Left hindlimb (tissue), 1 donor: ENCODE measurements around the gene ZNF407.

ENCODE experiments used
- DNase-seq: peaks from one replicate; pipeline ENCODE4 v3.0.0-alpha.2; 2018

ZNF407 gene

GRCh38 chr18:75063615-75064512 is 466.2 kb downstream of the ZNF407 start:
- no peak for DNase-seq

DNA sequence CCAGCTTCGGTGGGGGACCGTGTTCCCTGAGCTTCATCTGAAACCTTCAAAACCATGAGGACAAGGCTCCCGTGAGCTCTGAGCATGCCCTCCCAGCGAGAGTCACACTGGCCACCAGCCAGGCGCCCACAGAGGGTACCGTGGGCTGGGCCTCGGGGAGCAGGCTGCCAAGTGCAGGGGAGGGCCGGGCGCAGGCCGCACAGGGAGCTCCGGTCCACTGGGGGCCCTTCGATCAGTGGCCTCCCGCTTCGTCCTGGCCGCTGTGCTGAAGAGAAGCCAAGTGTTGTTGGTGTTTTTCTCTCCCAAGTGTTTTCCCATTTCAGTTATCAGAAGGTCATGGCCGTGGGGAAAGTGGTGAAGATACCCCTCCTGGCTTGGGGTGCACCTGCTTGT is 466.8 kb downstream of the ZNF407 start:
- DNase-seq, result no peak

DNA sequence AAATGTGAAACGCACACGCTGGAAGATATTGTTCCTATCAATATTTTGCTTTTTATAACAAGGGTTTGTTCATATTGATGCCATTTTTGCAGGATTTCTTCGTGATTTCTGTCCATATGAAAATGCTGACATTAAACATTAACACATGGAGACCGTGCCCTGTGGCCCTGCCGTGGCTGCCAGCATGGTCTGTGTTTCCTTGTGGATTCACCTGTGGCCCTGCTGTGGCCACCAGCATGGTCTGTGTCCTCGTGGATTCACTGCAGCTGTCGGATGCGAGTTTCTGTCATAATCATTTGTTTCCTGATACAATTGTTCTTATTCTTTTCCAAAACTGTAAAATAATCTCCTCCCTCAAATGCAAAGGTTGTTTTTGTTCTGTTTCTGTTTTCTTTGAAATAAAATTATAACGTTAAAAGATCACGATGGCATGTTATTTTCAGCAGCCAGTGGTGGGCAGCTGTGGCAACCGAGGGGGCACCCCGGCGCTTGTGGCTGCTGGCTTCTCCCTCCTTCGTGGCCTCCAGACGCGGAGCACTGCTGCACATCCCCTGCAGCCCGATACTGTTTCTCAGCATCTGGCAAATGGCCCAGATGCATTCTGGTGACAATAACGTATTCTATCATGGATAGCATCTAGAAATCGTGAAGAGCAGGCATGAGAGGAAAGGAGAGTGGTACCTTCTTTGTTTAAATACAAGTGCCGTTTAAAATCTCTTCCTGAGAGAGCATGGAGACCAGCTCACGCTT is 467.8 kb downstream of the ZNF407 start:
- no peak for DNase-seq

- DNase-seq, result no peak
Measured at GRCh38 chr18:75066021-75066880, 468.6 kb downstream of the ZNF407 start.

DNA sequence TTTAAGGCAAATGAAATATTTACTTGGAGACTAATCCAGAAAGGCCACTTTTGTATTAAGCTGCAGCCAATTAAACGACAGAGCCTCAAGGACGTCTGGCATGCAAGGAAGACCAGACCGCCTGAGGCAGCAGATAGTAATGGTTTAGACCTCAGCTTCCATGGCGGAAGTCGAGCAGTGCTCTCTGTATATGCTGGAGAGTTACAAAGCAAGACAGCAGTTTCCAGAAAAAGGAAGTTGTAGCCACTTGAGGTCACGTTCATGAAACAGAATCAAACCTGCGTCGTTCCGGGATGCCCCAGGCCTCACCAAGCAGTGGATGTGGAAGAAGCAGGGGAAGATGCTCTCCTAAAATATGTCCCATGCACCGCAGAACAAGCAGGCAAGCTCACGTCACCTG is 469.3 kb downstream of the ZNF407 start:
- DNase-seq, result no peak

- no peak for DNase-seq
Measured at GRCh38 chr18:75067996-75068645, 470.5 kb downstream of the ZNF407 start.

DNA sequence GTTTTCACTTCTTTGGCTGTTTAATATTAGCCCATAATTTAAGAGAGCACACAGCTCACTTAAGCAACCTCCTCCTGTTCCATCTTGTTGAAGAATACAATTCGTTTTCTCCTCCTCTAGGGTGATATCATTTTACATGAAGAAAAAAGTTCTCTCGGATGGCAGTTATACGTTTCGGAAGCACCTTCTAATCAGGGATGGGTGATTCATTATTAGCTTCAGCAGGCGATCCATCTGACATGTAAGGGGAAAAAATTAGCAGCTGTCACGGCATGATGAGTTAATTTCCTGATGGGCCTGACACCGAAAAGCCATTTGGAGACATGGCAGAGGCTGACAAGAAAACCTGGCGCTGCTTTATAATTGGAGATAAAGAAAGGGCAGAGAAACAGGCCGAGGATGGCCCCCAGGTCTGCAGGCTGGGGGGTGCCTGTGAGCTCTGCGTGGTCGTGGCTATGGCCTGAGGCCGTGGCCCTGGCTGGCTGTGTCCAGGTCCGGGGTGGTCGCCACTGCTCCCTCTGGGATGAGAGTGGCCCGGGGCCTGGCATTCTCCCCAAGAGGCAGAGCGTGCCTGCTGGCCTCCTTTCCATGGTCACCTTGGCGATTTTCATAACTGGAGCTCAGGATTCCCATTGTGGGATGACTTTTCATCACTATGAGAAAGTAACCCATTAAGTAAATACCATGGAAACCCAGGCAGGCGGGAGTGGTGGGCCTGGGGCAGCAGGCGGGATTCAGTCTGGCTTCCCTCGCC is 471.2 kb downstream of the ZNF407 start:
- DNase-seq, result no peak

- DNase-seq, result no peak
Measured at GRCh38 chr18:75070235-75070624, 472.6 kb downstream of the ZNF407 start.

- DNase-seq, result no peak
Measured at GRCh38 chr18:75070625-75071483, 473.2 kb downstream of the ZNF407 start.

- no peak for DNase-seq
Measured at GRCh38 chr18:75071484-75071785, 473.8 kb downstream of the ZNF407 start.

- DNase-seq, result no peak
Measured at GRCh38 chr18:75071866-75072671, 474.4 kb downstream of the ZNF407 start.

DNA sequence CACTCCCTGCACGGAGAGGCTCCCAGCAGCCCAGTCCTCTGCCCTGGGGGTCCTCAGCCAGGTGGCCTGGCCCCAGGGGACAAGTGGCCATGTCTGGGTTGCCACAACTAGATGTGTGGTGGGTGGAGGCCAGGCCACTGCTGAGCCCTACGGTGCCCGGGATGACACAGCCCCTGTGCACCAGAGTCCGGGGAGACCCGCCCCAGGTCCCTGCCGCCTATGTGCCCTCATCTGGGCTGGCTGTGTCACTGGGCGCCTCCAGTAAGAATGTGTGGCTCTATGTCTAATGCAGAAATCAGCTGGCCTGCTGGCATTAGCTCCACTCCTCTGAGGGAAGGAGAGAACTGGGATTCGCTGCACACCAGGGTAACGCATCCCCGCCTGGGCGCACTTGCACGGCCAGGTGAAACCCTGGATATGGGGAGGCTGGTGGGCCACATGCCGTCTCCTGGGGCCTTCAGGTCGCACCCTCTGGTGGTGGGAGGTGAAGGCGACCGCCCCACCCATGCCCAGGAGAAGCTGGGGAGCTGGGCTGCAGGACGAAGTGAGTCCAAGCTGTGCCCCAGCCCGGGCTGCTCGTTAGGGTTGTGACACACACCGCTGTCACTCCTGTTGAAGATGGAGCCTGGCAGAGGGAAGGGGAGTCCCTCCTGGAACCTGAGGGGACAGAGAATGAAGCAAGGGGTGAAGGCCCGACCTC is 475.2 kb downstream of the ZNF407 start:
- no peak for DNase-seq

GRCh38 chr18:75073654-75074053 is 476.0 kb downstream of the ZNF407 start:
- no peak for DNase-seq

DNA sequence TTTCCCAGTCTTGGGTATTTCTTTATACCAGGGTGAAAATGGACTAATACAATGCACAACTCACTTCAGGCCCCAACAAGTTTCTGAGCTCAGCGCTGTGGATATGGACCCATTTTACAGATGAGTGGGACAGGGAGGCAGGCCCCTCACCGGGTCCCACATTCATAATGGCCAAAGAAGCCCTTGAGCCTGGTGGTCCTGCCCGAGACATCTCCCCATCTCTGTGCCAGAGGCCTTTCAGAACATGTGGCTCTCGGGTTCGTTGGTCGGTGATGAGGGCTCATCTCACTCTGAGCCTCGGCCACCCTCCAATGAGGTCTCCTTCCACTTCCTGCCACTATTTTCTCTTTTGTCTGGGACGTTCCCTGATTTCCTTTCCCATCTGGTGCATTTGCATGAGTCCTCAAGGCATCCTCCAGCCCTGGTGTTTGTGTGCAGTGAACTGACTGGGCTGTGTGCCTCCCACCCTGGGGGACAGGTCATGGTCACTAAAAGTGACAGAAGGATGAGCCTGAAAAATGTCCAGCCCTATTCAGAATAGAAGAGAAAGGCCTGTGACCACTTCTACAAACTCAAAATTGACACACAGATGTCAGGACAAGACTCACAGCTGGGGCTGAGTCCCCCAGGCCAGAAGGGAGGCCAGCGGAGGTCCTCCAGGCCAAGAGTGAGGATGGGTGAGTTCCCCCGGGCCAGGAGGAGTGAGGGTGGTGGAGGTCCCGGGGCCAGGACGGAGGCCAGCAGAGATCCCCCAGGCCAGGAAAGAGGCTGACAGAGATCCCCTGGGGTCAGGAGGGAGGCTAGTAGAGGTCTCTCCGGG is 476.7 kb downstream of the ZNF407 start:
- DNase-seq, result no peak

DNA sequence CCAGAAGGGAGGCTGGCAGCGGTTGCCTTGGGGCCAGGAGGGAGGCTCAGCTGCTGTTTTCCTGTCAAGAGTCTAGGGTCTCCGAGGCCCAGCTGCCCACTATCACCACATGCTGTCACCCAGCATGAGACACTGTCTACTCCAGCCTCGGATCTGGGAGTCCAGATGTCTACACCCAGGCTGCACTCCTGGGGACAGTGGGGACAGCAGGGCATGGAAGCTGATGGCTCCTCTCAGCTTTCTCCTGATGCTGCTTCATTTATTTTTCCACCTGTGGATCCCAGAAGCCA is 477.3 kb downstream of the ZNF407 start:
- DNase-seq, result no peak

- no peak for DNase-seq
Measured at GRCh38 chr18:75075429-75075841, 477.8 kb downstream of the ZNF407 start.

DNA sequence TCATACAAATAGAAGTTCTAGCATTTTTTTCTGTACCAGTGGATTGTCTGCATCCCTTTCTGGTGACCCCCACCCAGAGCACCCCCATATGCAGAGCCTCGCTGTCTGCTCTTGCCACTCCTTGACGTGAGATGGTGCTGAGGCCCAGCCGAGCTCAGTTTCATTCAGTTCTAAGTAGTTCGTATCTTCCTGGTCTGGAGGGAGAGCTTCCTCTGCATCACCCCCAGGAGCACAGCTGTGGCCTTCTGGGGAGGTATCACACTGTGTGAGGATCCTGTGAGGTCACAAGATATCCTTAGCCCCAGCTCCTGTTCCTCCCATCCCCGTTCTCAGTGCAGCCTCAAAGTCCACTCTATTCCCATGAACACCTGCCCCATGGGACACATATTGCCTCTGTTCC is 478.6 kb downstream of the ZNF407 start:
- DNase-seq, result no peak

GRCh38 chr18:75081486-75081885 is 483.8 kb downstream of the ZNF407 start:
- DNase-seq, result no peak

DNA sequence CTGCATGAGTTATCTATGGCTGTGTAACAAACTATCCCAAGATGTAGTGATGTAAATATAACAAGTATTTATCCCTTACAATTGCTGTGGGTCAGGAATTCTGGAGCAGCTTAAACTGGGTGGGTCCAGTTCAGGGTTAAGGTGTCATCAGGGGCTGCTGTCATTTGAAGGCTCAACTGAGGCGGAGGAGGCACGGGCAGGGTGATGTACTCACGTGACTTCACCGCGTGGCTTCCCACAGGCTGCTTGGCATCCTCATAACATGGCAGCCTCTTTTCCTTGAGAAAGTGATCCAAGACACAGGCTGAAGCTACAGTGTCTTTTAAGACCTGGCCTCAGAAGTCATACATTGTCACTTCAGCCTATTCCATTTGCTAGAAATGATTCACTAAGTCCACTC is 485.5 kb downstream of the ZNF407 start:
- no peak for DNase-seq
